VCaP (cell line): ENCODE measurements around the gene SLC40A1.

Experiments used
- H3K27ac ChIP-seq: fragments of 450-650 bp; 2 replicates; pipeline ENCODE4 v1.5.1; 2017
- CTCF ChIP-seq: fragments of 450-650 bp; conservative IDR thresholded peaks from 2 replicates; pipeline ENCODE4 v1.5.1; 2017; ENCODE audit warnings: mild to moderate bottlenecking, moderate library complexity

The SLC40A1 gene

GRCh38 chr2:189595417-189595816 lies 14.8 kb upstream of the SLC40A1 start:
- no peak for TF ChIP-seq CTCF
- no peak overlapping the region for H3K27ac ChIP-seq

- no peak for TF ChIP-seq CTCF
- H3K27ac ChIP-seq: no peak overlapping the region
Observed at GRCh38 chr2:189594305-189594704, 13.7 kb upstream of the SLC40A1 start.

GRCh38 chr2:189593115-189593514 lies 12.5 kb upstream of the SLC40A1 start:
- no peak for TF ChIP-seq CTCF
- H3K27ac ChIP-seq: no peak overlapping the region

GRCh38 chr2:189592353-189592984 lies 11.9 kb upstream of the SLC40A1 start:
- no peak overlapping the region for H3K27ac ChIP-seq
- no peak for TF ChIP-seq CTCF

GRCh38 chr2:189587780-189588179 lies 7.2 kb upstream of the SLC40A1 start:
- no peak overlapping the region for H3K27ac ChIP-seq
- no peak for TF ChIP-seq CTCF

GRCh38 chr2:189585226-189585756 lies 4.7 kb upstream of the SLC40A1 start:
- TF ChIP-seq CTCF: no peak
- no peak overlapping the region for H3K27ac ChIP-seq

- H3K27ac ChIP-seq: no peak overlapping the region
- no peak for TF ChIP-seq CTCF
Observed at GRCh38 chr2:189584686-189585085, 4.1 kb upstream of the SLC40A1 start.
